Stimulated activated CD4-positive, alpha-beta T cell treated with anti-CD3 and anti-CD28 coated beads, Interleukin-1b, Interleukin-23, amount 100 ng/mL, for 24 hours (primary cell): ENCODE results near the gene KIFAP3.
A peak's percentile ranks its signal among the peaks of the same experiment; 100 is the strongest.
"Not testable (repeated sequence)": the region's sequence is repeated elsewhere in the genome, so short reads cannot be mapped to it uniquely, and the experiment has no call there.

Experiments used
- DNase-seq, 4 experiments: peaks; one replicate each; pipeline ENCODE4 v3.0.0-alpha.2; 2020; ENCODE audit warnings: low read depth in 4 of 4, low spot score in 1 of 4

KIFAP3 gene

DNA sequence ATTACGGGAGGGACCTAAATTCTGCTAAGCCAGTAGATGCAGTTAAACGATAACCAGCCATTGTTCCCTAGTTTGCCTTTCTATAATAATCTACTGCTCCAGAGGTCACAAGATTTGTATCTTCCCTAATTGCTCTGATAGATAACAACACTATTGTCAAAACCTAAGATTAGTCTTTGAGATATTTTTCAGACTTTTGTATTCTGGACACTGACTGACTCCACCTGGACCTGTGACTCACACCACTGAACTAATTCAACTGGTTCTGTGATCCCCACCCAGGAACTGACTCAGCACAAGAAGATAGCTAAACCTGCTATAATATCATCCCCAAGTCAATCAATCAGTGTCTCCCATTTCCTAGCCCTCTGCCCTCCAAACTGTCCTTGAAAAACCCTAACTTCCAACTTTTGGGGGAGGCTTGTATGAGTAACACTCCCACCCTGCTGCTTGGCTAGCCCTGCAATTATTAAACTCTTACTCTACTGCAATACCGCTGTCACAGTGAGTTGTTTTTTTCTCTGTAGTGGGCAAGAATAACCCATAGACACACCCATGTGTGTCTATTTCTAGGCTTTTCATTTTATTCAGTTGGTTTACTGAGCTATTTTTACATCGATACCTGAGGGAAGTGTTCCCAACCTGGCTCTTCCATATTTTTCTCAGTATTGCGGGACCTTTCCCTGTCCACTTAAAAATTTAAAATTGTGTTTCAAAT is 11.2 kb downstream of the KIFAP3 start:
- DNase-seq, result no peak

DNA sequence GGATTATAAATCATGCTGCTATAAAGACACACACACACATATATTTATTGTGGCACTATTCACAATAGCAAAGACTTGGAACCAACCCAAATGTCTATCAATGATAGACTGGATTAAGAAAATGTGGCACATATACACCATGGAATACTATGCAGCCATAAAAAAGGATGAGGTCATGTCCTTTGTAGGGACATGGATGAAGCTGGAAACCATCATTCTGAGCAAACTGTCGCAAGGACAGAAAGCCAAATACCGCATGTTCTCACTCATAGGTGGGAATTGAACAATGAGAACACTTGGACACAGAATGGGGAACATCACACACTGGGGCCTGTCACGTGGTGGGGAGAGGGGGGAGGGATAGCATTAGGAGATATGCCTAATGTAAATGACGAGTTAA is 12.8 kb downstream of the KIFAP3 start:
- not testable (repeated sequence) for DNase-seq

DNA sequence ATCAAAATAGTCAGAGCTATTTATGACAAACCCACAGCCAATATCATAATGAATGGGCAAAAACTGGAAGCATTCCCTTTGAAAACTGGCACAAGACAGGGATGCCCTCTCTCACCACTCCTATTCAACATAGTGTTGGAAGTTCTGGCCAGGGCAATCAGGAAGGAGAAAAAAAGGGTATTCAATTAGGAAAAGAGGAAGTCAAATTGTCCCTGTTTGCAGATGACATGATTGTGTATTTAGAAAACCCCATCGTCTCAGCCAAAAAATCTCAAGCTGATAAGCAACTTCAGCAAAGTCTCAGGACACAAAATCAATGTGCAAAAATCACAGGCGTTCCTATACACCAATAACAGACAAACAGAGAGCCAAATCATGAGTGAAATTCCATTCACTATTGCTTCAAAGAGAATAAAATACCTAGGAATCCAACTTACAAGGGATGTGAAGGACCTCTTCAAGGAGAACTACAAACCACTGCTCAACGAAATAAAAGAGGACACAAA is 14.4 kb downstream of the KIFAP3 start:
- DNase-seq, result not testable (repeated sequence)

DNA sequence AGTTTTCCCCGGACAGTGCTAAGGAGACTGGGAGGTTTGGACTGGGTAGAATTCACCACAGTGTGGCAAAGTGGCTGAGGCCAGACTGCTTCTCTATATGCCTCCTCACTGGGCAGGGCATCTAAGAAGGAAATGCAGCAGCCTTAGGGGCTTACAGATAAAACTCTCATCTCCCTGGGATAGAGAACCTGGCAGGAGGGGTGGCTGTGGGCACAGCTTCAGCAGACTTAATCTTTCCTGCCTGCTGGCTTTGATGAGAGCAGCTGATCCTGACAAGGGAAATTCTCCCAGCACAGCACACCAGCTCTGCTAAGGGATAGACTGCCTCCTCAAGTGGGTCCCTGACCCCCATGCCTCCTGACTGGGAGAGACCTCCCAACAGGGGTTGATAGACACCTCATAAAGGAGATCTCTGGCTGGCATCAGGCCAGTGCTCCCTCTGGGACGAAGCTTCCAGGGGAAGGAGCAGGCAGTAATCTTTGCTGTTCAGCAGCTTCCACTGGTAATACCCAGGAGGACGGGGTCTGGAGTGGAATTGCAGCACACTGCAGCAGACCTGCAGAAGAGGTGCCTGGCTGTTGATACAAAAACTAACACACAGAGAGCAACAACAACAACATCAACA is 25.2 kb downstream of the KIFAP3 start:
- DNase-seq, result no peak

DNA sequence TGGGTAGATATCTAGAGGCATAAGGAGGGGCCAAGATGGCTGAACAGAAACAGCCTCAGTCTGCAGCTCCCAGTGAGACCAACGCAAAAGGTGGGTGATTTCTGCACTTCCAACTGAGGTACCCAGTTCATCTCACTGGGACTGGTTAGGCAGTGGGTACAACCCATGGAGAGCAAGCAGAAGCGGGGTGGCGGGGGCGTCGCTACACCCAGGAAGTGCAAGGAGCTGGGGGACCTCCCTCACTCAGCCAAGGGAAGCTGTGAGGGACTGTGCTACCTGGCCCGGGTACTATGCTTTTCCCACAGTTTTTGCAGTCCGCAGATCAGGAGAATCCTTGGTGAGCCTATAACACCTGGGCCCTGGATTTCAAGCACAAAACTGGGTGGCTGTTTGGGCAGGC is 26.0 kb downstream of the KIFAP3 start:
- no peak for DNase-seq

DNA sequence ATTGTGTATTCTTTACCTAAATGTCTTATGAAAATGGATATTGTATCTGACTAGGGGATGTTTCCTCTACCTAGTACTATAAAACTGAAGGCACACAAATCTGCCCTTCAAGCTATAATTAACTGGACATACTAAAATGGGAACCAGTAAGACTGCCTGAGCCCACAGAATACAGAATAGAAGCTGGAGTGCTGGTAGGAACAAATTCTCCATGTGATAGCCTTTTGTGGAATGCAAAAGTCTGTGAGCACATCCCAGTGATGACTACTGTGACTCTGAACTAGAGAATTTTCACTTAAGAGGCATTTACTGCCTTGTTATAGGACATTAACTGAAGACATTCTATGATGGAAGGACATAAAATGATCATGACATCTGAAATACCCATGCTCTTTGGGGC is 30.3 kb downstream of the KIFAP3 start:
- no peak for DNase-seq

DNA sequence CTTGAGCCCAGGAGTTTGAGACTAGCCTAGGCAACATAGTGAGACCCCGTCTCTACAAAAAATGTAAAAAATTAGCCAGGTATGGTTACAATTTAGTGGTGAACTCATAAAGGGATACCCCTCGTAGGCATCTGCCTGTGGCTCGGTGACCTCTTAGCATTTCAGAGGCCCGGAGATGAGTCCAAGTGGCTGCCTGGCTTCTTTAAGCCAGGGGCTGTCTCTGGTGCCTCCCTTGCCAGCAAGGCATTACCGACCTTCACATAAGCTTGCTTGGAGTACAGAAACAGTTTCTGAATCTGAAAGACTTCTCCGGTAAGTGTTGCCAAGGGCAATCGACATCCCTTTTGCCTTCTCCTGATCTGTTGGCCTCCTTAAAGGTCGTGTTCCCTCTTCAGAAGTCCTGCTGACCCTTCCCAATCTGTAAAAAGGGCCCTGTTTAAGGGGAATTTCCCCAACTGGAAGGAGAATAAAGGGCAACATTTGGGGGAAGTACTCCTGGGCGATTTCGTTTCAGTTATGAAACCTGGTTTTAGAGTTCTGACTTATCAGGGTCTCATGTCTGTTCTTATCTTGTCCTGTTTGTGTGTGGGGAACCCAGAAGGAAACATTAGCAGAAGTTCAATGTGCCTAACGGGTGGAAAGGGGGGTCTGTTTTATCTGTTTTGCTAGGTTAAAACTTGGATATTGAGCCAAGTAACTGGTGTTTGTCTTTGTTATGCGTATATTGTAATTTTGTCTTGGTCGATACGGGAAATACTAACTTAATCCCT is 32.9 kb downstream of the KIFAP3 start:
- no peak for DNase-seq

DNA sequence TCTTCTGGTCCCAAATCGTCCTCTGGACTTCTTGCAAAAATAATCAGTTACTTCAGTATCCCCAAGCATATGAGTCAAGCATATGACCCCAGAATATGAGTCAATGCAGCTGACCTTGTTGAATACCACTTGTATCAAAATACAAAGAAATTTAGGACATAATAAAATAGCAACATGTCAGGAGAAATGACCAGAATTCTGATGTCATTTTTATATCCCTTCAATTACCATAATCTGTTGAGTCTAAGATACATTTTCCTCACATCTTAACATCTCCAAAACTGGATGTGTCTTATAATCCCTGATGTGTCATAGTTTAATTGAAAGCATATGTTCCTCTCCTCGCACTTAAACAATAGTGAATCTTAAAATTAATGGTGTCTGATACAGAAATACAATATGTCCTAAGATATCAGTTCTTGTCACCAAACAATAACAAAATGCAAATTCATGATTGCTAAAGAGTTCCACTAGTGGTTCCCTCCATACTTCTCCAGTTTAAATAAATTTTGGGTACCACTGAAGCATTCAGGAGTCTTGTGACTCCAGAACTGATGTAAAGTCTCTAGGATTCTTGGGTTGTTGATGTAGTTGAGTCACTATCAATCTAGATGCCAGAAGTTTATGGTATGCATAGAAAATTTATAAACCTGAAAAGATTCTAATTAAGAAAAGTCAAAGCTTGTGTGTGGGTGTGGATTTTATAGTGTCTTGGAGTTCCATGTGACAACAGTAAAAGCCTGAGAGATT is 41.8 kb downstream of the KIFAP3 start:
- no peak for DNase-seq

DNA sequence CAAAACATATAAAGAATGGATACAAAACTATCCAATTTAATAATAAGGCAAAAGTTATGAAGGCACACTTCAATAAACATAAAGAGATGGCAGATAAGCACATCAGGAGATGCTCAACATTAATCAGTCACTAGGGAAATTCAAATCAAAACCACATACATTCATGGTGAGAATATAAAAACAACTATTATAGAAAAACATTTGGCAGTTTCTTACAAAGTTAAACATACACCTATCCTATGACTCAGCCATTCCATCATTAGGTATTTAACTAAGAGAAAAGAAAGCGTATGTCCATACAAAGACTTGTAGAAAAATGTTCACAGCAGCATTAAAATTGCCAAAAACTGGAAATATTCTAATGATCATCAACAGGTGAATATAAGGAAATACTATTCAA is 44.3 kb downstream of the KIFAP3 start:
- no peak for DNase-seq

DNA sequence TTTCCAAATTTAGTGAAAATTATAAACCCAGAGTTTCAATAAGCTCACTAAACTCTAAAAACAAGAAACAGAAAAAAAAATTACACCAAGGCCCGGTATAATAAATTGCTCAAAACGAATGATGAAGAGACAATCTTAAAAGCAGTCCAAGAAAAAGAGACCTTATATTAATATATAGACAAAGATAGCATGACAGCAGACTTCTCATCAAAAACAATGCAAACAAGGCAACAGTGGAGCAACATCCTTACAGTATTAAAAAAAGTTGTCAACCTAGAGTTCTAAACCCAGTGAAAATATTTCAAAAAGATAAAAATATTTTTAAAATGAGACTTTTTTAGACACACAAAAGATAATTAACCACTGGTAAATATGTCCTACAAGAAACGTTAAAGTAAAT is 46.7 kb downstream of the KIFAP3 start:
- no peak for DNase-seq

DNA sequence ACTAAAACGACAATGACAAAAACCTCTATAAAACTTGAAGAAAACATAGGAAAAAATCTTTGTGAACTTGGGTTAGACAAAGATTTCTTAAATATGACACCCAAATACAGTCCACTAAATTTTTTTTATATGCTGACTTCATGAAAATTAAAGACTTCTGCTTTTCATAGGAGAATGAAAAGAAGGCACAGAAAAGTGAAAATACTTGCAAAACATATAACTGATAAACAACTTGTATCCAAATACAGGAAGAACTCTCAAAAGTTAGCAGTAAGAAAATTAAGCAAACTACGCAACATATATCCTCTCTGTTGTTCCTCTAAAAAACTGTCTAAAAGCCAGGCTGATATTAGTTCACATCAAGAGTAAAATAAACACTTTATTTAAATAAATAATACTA is 53.6 kb downstream of the KIFAP3 start:
- no peak for DNase-seq

DNA sequence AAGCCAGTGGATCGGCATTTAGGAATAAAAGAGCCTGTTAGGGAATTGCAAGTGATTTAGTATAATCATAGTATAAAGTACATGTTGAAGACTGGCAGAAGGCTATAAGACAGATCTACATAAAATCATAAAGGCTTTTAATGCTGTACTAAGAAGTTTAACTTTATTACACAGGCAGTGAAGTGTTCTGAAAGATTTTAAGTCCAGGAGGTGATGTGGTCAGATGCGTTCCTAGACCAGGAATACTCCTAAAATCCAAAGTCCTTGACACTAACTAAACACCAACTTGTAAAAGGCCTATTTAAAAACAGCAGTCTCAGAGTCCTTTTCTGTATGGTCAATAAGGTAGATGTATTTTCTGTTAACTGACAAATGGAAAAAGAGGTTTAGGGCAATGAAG is 57.0 kb downstream of the KIFAP3 start:
- no peak for DNase-seq

DNA sequence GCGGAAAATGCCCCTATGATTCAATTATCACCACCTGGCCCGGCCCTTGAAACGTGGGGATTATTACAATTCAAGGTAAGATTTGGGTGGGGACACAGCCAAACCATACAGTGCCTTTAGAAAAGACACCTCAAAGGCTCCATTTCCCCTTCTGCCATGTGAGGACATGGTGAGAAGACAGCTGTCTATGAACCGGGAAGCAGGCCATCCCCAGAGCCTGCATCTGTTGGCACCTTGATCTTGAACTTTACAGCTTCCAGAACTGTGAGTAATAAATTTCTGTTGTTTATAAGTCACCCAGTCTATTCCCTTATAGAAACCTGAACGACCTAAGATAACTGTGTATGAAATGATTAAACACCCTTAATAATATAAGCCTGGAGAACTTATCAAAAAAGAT is 61.6 kb downstream of the KIFAP3 start:
- DNase-seq, result no peak

DNA sequence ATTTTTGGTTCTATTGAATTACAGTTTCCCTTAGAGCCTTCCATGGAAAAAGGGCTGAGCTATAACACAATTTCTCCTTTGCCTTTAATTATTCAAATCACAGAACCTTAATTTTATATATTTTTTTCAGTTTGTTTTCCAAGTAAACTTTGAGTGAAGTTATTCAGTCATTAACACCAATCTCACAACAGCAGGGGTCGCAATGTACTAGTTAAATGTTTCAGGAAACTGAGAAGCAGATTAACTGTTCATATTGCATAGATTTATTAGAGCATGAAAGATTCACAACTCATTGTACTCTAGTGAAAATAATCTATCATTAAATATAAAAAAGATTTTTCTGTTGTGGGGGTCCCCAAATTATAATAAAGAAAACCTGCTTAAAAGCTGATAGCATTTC is 64.1 kb downstream of the KIFAP3 start:
- DNase-seq, result peak in 1 of 4 experiments; percentile 0

DNA sequence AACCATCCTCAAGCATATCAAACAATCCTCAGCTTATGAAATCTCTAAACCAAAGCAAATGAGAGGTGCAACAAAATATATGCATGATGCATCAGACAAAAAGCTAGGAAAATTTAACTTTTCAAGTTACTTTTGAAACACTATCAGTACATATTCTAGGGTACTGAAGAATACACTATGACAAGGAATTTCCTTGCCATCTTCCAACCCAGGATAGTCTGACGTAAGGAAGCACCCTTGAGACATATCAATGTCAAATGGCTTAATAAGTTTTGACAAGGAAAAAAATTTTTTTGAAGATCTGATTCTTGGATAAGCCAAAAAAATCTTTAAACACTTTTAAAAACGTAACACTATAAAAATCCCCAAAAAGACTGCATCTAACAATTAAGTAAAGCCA is 64.9 kb downstream of the KIFAP3 start:
- DNase-seq, result no peak

DNA sequence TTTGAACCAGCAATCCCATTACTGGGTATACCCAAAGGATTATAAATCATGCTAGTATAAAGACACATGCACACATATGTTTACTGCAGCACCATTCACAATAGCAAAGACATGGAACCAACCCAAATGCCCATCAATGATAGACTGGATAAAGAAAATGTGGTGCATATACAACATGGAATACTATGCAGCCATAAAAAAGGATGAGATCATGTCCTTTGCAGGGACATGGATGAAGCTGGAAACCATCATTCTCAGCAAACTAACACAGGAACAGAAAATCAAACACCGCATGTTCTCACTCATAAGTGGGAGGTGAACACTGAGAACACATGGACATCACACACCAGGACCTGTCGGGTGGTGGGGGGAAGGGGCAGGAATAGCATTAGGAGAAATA is 65.8 kb downstream of the KIFAP3 start:
- DNase-seq, result not testable (repeated sequence)

DNA sequence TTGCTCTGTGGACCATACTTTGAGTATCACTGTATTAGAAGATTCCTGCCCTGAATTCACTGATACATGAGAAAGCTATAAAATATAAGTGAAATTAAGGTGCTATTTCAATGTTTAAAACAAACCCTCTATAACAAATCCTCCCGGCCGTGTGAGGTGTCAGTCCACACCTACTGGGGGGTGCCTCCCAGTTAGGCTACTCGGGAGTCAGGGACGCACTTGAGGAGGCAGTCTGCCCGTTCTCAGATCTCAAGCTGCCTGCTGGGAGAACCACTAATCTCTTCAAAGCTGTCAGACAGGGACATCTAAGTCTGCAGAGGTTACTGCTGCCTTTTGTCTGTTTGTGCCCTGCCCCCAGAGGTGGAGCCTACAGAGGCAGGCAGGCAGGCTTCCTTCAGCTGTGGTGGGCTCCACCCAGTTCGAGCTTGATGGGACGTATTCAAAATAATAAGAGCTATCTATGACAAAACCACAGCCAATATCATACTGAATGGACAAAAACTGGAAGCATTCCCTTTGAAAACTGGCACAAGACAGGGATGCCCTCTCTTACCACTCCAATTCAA is 71.1 kb downstream of the KIFAP3 start:
- not testable (repeated sequence) for DNase-seq

DNA sequence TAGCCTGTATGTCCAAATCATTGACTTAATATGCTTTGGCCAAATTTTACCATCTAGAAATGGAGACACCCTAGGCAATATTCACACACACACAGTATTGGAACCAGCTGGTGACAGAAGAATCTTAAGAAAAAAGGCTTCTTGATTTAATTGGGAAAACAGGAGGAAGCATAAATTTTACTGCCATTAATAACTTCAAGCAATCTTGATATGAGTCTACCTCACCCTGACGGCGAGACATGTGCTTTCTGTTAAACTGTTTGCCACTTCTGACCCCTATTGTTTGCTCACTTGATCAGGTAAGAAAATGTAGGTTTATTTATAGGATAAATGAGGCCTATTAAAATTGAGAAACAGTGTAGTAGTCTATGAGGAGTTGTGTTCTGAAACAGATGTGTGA is 73.2 kb downstream of the KIFAP3 start:
- no peak for DNase-seq

DNA sequence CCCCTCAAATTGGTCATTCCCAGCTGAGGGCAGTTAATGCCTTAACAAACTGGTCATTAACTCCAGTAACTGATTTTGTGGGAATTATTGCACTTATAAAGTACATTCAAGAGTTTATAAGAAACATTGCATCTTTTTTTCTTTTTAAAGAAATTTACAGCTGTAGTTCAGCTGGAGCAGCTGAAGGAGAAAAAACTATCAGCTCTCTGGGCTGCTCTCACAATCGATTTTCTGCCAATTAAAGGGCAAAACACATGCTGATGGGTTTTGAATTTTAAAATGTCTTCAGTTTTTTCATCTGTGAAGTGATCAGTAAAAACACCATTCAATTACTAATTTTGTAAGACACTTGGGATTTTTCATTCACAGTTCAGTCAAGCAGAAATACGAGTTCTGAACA is 74.7 kb downstream of the KIFAP3 start:
- no peak for DNase-seq

DNA sequence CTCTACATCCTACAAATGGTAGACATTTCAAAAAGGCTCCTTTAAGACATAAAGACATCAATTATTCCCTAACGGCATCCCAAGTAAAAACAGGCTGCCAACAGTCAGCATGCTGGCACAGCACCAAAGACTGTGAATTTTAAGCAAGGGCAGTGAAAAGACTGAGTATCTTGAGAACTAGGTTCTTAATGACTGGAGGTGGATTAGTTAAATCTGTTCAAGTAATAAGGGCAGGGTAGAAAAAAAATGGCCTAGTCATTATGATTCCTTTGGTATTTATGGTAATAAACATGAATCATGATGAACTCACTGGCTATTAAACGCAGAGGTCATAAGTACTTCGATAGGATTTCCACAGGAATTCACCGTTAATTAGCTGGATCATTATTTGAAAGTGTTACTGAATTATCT is 75.2 kb downstream of the KIFAP3 start:
- DNase-seq, result no peak

DNA sequence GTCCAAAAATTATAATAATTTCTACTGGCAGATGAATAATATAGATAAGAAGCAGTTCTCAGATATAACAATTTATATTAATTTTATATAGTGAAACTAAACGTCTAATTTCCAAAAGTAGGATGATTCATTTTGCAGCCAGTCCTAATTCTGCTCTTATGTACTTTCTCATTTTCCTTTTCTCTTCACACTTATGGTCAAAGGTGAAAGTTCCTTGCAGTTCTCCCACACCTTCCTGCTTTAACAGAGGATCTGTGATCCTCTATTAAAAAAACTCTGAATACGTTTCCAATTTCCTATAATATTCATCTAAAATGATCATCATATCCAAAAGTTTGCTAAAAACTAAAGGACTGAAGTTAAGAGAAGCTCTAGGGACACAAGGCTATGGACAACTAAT is 78.5 kb downstream of the KIFAP3 start:
- DNase-seq, result no peak
